Activated naive CD8-positive, alpha-beta T cell treated with anti-CD3 and anti-CD28 coated beads, Interleukin-2, amount 50 U/mL, for 16 hours (primary cell): ENCODE data around the gene ARF5.

ENCODE experiments used
- DNase-seq: peaks from one replicate; pipeline ENCODE4 v3.0.0-alpha.2; 2020; ENCODE audit warnings: low read depth, low spot score

ARF5 gene

GRCh38 chr7:127588697-127589482 is 679 bp downstream of the ARF5 start:
- DNase-seq: no peak

DNA sequence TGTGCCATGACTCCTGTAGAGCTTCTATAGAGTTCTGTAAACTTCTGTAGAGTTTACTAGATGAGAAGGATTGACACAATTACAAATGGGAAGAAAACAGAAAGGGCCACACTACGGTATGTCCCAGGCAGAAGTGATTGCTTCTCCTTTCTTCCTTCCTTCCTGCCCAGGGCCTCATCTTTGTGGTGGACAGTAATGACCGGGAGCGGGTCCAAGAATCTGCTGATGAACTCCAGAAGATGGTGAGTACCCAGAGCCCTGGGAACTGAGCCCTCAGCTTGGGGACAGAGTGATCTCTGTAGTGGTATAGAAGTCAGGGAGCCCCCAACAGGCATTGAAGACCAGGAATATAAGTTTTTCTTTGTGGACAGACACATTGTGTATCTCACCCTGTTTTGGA is 1.7 kb downstream of the ARF5 start:
- no peak for DNase-seq

DNA sequence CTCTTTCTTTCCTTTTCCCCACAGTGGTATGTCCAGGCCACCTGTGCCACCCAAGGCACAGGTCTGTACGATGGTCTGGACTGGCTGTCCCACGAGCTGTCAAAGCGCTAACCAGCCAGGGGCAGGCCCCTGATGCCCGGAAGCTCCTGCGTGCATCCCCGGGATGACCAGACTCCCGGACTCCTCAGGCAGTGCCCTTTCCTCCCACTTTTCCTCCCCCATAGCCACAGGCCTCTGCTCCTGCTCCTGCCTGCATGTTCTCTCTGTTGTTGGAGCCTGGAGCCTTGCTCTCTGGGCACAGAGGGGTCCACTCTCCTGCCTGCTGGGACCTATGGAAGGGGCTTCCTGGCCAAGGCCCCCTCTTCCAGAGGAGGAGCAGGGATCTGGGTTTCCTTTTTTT is 3.0 kb downstream of the ARF5 start:
- DNase-seq: no peak

- no peak for DNase-seq
Observed at GRCh38 chr7:127591591-127591990, 3.4 kb downstream of the ARF5 start.

GRCh38 chr7:127592550-127592949 is 4.3 kb downstream of the ARF5 start:
- no peak for DNase-seq

DNA sequence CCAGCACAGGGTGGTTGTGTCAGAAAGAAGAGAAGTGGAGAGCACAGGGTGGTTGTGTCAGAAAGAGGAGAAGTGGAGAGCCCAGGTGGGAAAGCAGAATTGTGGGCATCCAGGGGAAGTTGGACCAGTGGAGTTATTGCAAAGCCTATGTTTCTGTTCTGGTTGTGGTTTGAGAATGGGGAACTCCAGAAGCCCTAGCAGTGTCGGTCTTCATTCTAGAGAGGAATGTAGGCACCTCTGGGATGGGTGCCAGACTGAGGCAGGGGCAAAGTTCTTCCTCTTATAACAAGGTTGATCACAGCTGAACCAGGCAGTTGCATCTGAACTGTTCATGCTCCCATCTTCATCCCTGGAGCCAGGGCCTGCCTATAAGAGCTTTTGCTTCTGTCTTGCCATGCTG is 6.3 kb downstream of the ARF5 start:
- DNase-seq: no peak

DNA sequence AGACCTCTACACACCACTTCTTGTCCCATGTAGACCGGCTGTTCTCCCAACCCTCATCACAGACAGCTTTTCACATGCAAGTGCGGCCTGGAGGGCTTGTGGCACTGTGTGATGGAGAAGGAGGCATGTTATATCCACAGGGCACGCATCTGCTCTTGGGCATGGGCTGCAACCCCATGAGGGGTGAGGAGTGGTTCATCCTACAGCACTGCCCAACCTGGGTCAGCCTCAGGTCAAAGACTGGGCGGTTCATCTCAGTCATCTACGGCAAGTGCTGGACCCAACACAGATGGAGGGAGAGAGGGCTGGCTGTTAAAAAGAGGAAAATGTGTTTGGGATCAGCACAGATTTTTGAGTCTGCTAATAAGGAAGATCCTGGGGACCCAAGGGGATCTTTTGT is 7.5 kb downstream of the ARF5 start:
- no peak for DNase-seq

DNA sequence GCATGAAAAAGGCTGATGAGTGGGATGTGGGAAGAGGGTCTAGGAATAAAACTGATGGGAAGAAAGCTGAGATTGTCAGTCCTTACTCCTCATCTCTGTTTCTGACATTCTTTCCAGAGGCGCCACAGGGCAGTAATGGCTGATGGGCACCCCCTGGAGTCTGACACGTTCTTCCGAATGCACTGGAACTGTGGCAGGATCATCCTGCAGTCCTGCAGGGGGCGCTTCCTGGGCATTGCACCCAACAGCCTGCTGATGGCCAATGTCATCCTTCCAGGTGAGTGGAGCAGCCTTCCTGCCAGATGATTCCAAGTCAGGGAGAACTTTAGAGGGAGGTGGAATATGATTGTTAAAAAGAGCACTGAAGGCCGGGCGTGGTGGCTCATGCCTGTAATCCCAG is 10.1 kb downstream of the ARF5 start:
- no peak for DNase-seq

GRCh38 chr7:127600885-127601284 is 12.7 kb downstream of the ARF5 start:
- DNase-seq: no peak

DNA sequence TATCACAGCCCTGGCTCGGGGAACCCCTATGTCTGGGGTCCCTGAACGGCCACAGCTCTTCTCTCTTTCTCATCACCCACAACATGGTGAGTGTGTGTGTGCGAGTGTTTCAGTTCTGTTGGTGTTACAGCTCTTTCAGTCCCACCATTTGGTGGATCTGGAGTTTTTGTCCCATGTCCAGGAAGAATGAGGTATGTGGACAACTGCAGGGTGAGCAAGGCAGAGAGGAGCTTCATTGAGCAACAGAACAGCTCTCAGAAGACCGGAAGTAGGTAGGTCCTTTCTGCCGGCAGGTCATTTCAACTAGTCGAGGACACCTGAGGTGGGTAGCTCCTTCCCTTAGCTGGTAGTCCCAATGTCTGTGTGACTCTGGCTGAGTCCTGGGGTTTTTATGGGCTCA is 20.2 kb downstream of the ARF5 start:
- DNase-seq: no peak

- DNase-seq: no peak
Observed at GRCh38 chr7:127609297-127609696, 21.1 kb downstream of the ARF5 start.

DNA sequence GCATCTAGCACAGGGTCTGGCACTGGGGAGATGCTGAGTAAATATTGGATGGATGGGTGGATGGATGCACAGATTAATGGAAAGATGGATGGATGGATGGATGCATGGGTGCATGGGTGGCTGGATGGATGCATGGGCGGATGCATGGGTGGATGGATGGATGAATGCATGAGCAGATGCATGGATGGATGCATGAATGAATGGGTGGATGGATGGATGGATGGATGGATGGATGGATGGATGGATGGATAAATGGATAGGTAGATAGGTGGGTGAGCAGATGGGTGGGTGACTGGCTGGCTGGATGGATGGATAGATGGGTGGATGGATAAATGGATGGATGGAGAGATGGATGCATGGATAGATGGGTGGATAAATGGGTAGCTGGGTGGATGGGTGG is 24.1 kb downstream of the ARF5 start:
- DNase-seq: no peak

GRCh38 chr7:127616724-127617123 is 28.5 kb downstream of the ARF5 start:
- no peak for DNase-seq

- DNase-seq: no peak
Observed at GRCh38 chr7:127618042-127618441, 29.8 kb downstream of the ARF5 start, which contains the start of gene PAX4. Gene PAX4, minus strand, starts transcription at chr7:127618142. Its CDS starts 2,214 bp downstream, at chr7:127615928.

GRCh38 chr7:127618775-127619174 is 30.6 kb downstream of the ARF5 start:
- no peak for DNase-seq

DNA sequence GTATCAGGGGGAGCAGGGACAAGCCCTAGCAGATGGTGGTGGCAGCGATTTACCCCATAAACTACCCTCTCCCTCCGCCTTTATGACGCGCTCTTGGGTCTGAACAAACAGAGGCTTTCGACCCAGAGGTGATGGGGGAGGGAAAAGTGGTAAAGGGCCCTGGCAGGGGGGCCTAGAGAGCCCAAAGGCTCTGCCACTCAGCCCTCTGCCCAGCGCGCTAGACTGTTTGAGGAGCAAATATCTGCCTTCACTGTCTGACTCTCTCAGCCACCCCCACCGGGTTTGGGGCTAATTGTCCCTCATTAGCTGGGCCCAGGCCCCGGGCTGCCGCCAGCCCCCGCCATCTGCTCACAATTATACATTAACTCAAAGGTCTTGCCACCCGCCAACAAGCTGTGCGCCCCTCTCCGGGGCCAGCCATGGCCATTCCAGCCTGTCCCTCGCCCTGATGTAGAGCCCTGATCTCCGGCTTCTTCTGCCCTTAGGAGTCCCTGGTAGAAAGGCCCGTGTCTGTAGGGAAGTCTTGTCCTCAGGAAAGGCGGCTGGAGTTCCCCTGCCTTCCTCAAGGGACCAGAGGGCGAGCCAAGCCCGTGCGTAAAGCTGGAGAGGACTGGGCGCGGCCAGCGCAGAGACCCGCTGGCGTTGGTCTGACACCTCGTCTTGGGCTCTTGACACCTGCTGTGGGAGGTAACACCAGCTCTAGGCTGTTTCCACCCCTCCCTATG is 31.6 kb downstream of the ARF5 start:
- DNase-seq: no peak

DNA sequence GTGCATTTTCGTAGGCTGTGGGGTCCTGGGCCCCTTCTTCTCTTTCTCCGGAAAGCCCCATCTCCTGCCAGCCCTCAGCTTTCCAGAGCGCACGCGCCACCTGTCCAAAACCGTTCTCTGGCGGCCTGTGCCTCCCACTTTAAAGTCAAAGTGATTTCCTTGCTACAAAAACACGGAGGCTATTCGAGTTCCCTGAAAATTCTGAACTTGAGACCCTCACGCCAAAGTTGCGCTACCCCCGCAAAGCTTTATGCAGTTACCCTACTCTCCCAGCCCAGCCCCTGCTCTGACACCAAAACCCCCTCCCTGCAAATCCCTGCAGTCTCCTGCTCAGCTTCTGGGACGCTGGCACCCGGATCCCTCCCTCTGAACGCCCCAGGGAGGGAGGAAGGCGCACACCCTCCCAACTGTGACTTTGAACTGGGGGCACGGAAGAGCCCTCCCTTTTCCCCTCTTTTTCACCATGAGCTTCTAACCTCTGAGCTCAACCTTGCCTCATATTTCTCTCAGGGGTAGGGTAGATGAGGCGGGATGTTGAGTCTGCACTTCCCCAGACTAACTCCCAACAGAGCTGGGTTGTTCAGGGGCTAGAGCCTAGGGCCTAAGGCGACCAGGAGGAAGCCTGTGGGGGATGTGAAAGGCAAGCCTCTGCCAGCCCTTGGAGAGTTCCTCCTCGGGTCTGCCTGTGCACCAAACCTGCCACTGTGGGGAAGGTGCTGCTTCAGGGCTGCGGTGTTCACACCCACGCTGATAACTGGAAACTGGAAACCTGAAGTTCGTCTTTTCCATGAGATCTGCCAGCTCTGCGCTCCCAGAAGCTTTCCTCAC is 32.4 kb downstream of the ARF5 start:
- no peak for DNase-seq

DNA sequence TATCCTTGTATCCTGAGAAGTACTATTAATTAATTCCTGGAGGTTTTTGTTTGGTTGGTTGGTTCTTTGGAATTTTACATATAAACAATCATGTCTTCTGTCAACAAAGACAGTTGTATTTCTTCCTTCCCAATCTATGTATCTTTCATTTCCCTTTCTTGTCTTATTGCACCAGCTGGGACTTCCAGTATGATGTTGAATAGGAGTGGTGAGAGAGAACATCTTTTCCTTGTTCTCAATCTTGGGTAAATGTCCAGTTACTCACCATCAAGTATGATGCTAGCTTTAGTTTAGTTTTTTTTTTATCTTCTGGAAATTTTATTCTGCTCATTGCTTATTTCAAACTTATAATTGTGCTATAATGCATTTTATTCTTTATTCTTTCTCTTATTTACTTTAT is 37.1 kb downstream of the ARF5 start:
- DNase-seq: no peak

DNA sequence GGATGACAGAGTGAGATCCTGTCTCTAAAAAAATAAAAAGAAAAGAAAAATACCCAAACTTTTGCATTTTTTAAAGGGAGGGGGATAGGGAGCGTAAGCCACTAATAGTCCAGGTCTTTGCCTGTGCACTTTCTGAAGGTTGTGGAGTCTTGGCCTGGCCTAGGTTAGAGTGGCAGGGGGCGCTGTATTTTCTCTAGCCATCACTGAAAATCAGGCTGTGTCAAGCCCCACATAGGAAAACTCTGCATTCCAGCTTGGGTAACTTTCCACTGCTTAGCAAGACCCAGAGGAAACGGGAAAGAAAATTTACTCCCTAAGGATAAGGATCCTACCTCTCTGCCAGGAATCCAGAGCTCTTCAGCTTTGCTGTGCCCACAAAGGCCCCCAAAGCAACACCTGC is 40.2 kb downstream of the ARF5 start:
- no peak for DNase-seq

DNA sequence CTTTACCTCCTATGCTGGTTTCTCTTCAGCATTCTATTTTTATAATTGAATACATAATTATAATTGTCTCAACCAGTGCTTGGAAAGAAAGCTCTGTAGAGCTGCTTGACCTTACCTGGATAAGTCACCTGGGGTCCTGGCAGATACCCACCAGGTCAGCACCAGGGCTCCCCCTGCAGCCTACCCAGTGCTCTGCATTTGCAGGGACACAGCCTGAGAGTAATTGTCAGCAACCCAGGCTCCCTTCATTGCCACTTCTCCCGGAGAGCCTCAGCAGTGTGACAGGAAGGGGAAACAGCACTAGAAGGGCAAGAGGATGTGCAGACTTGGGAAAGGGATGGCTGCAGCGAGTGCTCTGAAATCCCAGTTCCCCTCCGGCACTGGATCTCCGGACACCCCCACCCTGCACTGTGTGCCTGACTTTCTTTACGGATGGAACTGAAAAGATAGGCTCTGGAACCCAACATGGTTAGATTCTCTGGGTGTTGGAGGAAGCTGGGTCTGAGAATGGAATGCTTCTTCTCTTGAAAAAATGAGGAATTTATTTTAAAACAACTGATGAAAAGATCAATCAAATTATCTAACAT is 41.1 kb downstream of the ARF5 start:
- DNase-seq: no peak

DNA sequence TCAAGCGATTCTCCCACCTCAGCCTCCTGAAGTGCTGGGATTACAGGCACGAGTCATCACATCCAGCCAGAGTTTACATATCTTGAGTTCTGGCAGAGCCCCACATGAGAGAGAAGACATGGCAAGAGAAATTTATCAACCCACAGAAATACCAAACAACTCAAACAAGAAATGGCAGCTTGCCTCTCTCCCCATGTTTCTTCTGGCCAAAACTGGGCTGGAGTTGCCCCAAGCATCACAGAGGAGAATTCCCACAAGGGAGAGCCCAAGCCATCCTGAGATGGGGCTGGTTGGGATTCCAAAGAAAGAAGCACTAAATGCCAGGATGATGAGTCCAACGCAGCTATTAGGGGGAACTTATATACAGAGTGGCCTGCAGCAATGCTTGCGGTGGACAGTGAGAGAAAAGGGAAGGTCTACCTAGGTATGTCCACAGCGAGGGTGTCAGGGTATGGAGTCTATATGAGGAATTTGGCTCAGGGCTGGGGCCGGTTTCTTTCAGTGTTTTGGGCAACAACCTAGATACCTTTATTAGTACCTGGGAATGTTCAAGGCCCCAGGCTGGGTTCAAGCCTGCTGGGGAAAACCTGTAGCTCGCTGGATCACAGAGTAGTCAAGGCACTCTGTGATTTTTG is 44.2 kb downstream of the ARF5 start:
- DNase-seq: no peak
